ENCODE results near the gene SORCS2.
"Not testable (repeated sequence)": the region's sequence is repeated elsewhere in the genome, so short reads cannot be mapped to it uniquely, and the experiment has no call there.

The SORCS2 gene

GRCh38 chr4:7587433-7588405, 395.4 kb downstream of the SORCS2 start:
- in situ Hi-C loops (cut with MboI; ENCODE audit: low sequenced_read_pairs): no loop called here

DNA sequence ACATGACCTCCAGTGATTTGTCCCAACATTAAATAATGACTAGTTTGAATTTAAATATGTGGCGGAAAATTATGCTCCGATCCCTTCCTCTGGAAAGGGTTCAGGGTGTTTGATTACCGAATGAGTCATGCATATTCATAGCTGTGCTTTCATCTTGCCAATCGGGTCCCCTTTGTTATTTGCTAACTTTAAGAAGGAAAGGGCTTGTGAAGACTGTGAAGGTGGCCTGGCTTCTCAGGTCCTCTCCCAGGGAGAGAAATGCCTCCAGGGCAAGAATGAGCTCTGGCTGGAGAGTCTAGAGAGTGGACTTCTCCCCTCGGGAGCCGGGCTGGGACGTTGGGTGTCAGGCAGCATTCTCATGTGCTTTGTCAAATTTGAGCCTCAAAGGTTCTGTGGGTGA, 397.9 kb downstream of the SORCS2 start:
- in situ Hi-C loops (cut with MboI; ENCODE audit: low sequenced_read_pairs): no loop called here

GRCh38 chr4:7590899-7591298, 398.6 kb downstream of the SORCS2 start:
- in situ Hi-C loops (cut with MboI; ENCODE audit: low sequenced_read_pairs): no loop called here

GRCh38 chr4:7591409-7592053, 399.2 kb downstream of the SORCS2 start:
- in situ Hi-C loops (cut with MboI; ENCODE audit: low sequenced_read_pairs): no loop called here

GRCh38 chr4:7593646-7594412, 401.5 kb downstream of the SORCS2 start:
- in situ Hi-C loops (cut with MboI; ENCODE audit: low sequenced_read_pairs): no loop called here

DNA sequence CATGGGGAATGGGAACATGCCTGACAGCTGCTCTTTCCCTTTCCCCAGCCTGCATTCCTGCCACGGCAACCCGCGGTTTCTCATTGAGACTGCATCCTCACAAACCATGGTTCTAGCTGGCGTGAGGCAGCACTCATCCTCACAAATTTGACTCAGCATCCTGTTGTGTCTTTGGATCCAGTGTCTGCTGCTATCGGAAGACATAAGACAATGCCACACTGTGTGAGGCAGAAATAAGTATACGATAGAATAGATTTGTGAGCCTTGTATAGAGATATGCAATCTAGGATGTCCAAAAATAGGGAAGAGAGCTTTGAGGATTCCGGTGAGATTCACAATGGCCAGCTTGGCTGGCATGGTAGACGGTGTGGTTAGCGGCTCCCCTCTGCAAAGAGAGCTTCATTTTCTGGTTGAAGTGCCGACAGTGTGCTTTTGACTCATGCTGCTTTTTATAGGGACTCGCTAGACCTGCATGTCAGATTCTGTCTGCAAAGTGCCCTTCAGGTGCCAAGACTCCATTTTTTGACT, 403.7 kb downstream of the SORCS2 start:
- in situ Hi-C loops (cut with MboI; ENCODE audit: low sequenced_read_pairs): no loop called here

DNA sequence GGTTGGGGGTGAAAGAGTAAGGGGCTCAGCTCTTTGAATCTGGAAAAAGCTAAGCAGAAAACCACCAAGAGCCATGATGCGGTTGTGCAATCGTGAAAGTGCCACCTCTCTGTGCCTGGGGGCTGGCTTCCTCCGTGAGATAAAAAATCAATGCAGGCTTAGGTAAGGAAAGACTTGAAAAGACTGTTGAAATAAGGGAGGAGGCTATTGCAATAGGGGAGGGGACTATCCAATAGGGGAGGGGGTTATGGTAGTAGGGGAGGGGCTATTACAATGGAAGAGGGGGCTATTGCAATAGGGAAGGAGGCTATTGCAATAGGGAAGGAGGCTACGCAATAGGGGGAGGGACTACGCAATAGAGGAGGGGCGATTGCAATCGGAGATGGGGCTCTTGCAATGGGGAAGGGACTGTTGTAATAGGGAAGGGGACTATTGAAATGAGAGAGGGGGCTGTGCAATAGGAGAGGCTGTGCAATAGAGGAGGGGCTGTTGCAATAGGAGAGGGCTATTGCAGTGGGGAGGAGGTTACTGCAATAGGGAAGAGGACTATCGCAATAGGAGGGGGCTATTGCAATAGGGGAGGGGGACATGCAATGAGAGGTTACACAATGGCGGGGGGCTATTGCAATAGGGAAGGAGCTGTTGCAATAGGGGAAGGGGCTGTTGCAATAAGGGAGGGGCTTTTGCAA, 404.7 kb downstream of the SORCS2 start:
- in situ Hi-C loops (cut with MboI; ENCODE audit: low sequenced_read_pairs): no loop called here

- in situ Hi-C loops (cut with MboI; ENCODE audit: low sequenced_read_pairs): no loop called here
Observed at GRCh38 chr4:7598939-7599790, 406.8 kb downstream of the SORCS2 start.

- in situ Hi-C loops (cut with MboI; ENCODE audit: low sequenced_read_pairs): no loop called here
Observed at GRCh38 chr4:7600247-7600646, 407.9 kb downstream of the SORCS2 start.

GRCh38 chr4:7602166-7602565, 409.8 kb downstream of the SORCS2 start:
- in situ Hi-C loops (cut with MboI; ENCODE audit: low sequenced_read_pairs): not testable (repeated sequence)

DNA sequence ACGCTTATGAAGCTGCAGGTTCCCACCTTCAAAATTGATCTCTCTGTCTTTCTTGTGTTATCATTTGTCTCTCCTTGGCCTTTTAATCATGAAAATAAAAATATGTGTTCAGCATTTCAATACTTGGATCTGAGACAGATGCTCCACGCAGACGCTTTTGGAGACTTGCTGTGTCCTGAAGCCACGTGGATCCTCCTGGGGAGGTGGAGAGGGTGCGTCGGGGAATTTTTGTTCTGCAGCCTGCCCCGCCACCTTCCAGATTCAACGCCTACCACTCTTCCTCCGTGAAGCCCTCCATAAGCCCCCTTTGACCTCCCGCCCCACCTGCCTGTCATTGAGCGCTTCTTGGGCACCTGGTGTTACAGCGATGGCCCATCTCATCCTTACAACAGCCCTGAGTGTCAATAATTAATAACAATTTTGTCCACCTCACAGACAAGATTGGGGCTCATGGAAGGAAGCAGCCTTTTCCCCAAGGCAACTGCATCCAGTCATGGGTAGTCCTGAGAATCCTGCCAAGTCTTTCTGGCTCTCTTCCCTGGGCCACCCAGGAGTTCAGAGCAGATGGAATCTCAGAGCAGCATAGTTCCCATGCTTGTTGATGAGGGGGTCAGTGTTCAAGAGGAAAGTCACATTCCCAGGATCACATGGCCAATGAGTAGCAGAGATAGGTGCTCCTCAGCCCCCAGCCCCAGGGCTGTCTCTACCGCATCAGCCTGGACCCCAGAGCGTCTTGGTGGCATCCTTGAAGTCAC, 415.0 kb downstream of the SORCS2 start:
- in situ Hi-C loops (cut with MboI; ENCODE audit: low sequenced_read_pairs): no loop called here

DNA sequence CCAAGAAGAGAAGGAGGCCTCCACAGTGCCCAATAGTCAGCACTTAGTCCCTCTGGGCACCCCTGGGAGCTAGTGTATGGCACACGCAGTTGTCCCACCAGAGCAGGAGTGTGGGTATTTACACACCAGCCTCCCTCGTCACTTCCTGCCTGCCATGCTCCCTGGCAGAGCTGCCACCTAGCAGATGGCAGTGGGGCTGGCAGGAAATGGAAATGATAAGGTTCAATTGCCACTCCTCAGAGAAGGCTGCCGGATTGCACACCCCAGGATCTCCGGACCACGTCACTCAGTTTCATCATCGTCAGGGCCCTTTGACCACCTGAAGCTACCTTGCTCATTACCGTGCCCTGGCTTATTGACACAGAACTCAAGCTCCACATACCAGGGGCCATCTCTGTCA, 415.7 kb downstream of the SORCS2 start:
- in situ Hi-C loops (cut with MboI; ENCODE audit: low sequenced_read_pairs): no loop called here

GRCh38 chr4:7609316-7609715, 417.0 kb downstream of the SORCS2 start:
- in situ Hi-C loops (cut with MboI; ENCODE audit: low sequenced_read_pairs): no loop called here

- in situ Hi-C loops (cut with MboI; ENCODE audit: low sequenced_read_pairs): no loop called here
Observed at GRCh38 chr4:7610022-7610670, 417.8 kb downstream of the SORCS2 start.

DNA sequence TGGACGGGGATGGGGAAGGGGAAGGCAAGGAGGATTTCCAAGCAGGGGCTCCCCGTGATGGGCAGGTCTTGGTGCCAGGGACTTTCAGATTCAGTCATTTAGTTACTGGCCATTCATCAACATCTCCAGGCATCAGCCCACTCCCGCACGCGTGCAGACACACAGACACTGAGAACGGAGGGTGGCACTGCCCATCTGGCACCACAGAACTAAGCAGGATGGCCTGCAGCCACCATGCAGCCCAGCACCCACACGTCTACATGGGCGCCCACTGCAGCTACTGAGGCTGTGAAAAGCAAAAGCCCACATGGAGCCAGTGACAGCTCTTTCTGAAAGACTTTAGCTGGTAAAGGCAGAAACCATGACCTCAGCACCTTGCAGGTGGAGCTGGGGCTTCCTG, 418.5 kb downstream of the SORCS2 start:
- in situ Hi-C loops (cut with MboI; ENCODE audit: low sequenced_read_pairs): no loop called here

DNA sequence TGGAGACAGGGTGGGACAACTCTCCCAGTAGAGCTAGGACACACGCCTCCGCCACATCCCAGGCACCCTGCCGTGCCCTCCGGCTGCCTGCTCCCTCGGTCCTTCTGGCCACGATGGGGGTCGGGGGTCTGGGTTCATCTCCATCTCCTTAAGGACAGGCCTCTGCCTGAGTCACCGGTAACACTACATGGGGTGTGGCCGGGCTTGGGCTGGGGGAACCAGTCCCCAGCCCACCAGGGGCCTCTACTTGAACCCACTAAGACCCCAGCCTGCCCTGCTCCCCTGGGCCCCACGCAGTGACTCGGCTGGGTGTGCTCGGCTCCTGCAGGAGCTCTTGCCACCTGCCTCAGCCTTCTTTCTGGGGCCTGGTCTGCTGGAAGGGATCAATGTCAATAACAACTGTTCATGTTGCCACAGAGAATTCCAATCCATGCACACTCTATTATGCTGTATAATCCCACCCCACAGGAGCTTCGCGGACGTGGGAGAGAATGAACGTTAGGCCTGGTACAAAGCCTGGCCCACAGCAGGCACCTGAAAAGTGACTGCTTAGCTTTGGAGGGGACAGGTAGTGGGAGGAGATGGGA, 420.1 kb downstream of the SORCS2 start:
- in situ Hi-C loops (cut with MboI; ENCODE audit: low sequenced_read_pairs): no loop called here

GRCh38 chr4:7614350-7614949, 422.1 kb downstream of the SORCS2 start:
- in situ Hi-C loops (cut with MboI; ENCODE audit: low sequenced_read_pairs): no loop called here

- in situ Hi-C loops (cut with MboI; ENCODE audit: low sequenced_read_pairs): no loop called here
Observed at GRCh38 chr4:7616193-7616592, 423.9 kb downstream of the SORCS2 start.
